IPS-18a (cell line): ENCODE results near the gene MYO5A.

Experiments
- H3K27ac ChIP-seq: one replicate; pipeline ENCODE4 v1.5.1; 2013; ENCODE audit warnings: low read length
- H3K27me3 ChIP-seq: one replicate; pipeline ENCODE4 v1.6.1; 2013; ENCODE audit warnings: mild to moderate bottlenecking, low read length; ENCODE audit not compliant: control insufficient read depth, insufficient read depth
- H3K36me3 ChIP-seq: one replicate; pipeline ENCODE4 v1.6.1; 2013; ENCODE audit warnings: low read depth, low read length; ENCODE audit not compliant: control insufficient read depth
- H3K4me1 ChIP-seq: one replicate; pipeline ENCODE4 v1.6.1; 2013; ENCODE audit warnings: low read depth, low read length; ENCODE audit not compliant: control insufficient read depth
- H3K4me3 ChIP-seq: one replicate; pipeline ENCODE4 v1.5.1; 2013; ENCODE audit warnings: low read length
- H3K9ac ChIP-seq: one replicate; pipeline ENCODE4 v1.6.1; 2013; ENCODE audit warnings: mild to moderate bottlenecking, low read length, moderate library complexity
- H3K9me3 ChIP-seq: one replicate; pipeline ENCODE4 v1.6.1; 2013; ENCODE audit warnings: low read depth, low read length; ENCODE audit not compliant: control insufficient read depth

The MYO5A gene

DNA sequence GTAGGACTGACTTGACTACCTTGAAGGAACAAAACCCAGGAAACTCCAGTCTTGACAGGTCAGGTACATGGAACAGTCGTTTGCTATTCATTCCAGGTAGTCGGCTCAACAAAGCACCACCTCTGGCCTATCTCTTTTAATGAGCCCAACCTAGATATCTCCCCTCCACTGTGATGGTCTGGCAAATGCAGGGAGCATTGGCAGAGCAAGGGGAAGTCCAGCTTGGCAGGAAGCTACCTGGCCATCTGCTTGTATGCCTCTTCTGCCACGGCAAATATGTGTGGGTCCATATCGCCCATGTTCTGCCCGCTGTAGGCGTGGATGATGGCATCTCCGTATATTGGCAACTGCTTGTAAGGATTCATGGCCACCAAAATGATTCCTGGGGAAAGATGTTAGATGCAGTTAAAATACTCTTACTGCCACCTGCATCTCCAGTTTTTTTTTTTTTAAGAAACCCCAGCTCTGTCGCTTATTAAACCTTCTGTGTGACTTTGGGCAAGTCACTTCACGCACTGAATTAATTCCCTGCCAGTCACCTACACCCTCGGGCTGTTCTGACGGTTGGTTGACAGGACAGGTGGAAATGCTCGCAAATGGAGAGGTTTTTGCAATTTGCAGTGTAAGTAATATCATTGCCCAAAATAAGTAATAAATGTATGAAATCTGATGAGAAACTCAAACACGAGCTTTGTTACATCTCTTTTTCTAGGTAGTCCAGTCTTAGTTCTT lies 249.9 kb downstream of the MYO5A start:
- Histone ChIP-seq H3K27ac (no peak overlapping the region), H3K4me1 (no peaks in the 10 kb centered on the region), H3K27me3 (no peaks in the 10 kb centered on the region), H3K9me3 (no peaks in the 10 kb centered on the region), H3K4me3 (no peak overlapping the region), H3K36me3 (peaks cover 45% of the 10 kb centered on the region), H3K9ac (no peak overlapping the region)

DNA sequence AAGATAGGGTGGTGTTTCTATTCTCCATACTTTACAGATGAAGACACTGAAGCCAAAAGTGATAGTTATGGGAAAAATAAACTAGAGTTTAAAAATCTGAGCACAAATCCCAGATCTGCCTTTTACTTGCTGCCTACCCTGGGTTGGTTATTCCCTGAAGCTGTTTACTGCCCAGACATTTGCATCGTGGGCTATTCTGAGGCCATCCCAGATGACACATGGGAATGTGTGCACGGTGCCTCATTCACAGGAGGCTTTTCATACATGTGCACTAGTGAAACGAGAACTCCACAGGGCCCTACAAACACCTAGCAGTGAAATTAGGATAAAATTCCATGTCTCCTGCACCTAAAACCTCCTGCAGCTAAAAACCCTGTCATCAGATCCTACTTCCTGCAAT lies 250.5 kb downstream of the MYO5A start:
- H3K27me3 ChIP-seq, result no peaks in the 10 kb centered on the region
- no peak overlapping the region for H3K4me3 ChIP-seq
- H3K9me3 ChIP-seq, result no peaks in the 10 kb centered on the region
- no peaks in the 10 kb centered on the region for H3K4me1 ChIP-seq
- H3K27ac ChIP-seq, result no peak overlapping the region
- no peak overlapping the region for H3K9ac ChIP-seq
- H3K36me3 ChIP-seq, result peaks cover 48% of the 10 kb centered on the region

DNA sequence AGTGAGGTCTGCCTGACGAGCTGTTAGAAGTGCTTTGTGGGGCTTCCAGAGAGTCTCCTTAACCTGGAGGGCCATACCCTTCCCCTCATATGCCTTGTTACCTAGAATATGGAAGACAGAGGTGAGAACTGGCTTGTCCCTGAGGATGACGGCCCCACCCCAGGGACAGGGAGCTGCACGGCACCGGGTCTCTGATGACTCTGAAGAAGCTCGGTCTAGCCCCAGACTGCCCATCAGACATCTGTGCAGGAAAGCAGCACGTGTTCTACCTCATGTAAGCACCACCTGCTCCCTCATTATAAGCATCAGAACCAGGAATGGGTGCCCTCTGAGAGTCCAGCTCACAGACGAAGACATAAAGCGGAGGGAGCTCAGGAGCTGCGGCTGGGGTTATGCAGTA lies 251.1 kb downstream of the MYO5A start:
- no peaks in the 10 kb centered on the region for H3K9me3 ChIP-seq
- H3K4me3 ChIP-seq, result no peak overlapping the region
- H3K27ac ChIP-seq, result no peak overlapping the region
- H3K4me1 ChIP-seq, result no peaks in the 10 kb centered on the region
- H3K27me3 ChIP-seq, result no peaks in the 10 kb centered on the region
- H3K36me3 ChIP-seq, result peaks cover 53% of the 10 kb centered on the region
- H3K9ac ChIP-seq, result no peak overlapping the region

DNA sequence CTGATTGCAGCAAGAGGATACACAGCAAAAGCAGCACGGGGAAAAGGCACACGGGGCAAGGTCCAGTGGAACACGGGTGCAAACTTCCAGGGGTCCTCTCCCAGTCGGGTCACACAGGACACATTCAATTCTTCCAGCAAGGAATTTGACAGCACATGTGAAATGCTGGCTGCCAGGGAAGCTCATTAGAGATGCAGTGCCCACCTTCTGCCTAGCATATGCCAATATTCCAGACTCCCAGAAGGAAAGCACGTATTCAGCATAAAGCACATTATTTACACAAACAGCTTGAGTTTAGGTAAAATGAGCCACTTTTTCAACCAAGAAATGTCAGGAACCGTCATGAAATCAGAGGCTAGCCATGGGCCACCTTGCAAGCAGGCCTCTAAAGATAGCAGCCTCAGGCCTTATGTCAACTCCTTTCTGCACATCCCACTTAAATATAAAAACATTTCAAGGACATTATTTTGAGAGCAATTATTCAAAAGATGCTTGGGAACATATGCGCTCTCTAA lies 252.4 kb downstream of the MYO5A start:
- Histone ChIP-seq H3K27me3 (no peaks in the 10 kb centered on the region), H3K27ac (no peak overlapping the region), H3K36me3 (peaks cover 64% of the 10 kb centered on the region)

DNA sequence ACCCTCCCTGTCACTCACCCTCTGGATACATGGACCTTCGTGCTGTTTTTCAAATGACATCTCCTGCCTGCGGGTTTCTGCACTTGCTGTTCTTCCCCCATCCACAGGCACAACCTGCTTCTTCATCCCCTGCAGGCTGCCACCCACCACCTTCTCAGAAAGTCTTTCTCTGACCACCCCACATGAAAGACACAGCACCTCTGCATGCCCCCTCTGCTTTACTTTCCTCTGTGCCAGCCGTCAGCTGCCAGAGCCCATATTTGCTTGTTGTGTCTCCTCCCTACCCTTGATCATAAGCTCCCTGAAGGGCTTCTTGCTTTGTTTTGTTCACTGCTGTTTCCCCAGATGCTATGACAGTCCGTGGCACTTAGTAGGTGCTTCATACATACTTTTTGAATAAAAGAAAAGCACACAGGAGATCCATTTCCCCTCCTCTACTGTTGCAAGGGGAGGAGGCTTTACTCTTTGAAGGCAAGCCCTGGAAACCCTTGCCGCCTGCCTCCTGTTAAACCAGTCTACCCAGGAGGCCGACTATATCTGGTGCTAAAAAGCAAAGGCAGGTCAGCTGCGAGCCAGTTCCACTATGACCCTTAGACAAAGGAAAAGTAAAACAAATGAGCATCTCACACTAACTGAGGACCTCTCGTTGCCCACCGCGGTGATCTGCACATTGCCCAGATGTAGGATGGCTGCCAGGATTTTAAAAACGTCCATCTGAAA lies 265.0 kb downstream of the MYO5A start:
- no peak overlapping the region for H3K9ac ChIP-seq
- H3K4me3 ChIP-seq, result no peak overlapping the region
- peaks cover 24% of the 10 kb centered on the region for H3K4me1 ChIP-seq
- no peaks in the 10 kb centered on the region for H3K9me3 ChIP-seq
- peaks cover 34% of the 10 kb centered on the region for H3K36me3 ChIP-seq
- no peaks in the 10 kb centered on the region for H3K27me3 ChIP-seq
- no peak overlapping the region for H3K27ac ChIP-seq

More for the DNA sequence above, 252.4 kb downstream of the MYO5A start:
- H3K4me1 ChIP-seq, result no peaks in the 10 kb centered on the region
- H3K4me3 ChIP-seq, result no peak overlapping the region
- no peaks in the 10 kb centered on the region for H3K9me3 ChIP-seq
- H3K9ac ChIP-seq, result no peak overlapping the region

DNA sequence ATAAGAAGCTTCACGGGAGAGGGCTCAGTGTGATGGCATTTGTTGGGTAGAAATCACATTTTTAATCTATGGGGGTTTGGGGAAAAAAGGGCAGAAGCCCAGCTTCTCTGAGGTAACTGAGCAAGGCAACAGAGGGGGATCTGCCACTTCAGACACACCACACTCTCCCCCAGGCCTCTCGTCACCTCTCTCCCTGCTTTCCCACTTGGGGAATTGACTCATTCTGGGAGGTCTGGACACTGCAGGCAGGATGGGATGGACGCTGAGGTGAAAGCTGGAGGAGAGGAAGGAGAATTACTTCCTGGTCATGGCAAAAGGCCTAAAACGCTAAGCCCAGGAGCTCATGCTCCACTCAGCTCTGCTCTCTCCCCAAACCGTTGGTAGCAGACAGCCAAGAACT lies 266.3 kb downstream of the MYO5A start:
- Histone ChIP-seq H3K27ac (peak overlapping the region; percentile 94), H3K4me1 (peaks cover 30% of the 10 kb centered on the region), H3K4me3 (peak overlapping the region; percentile 3), H3K9ac (peak overlapping the region; percentile 64), H3K9me3 (no peaks in the 10 kb centered on the region), H3K27me3 (no peaks in the 10 kb centered on the region), H3K36me3 (peaks cover 24% of the 10 kb centered on the region)

DNA sequence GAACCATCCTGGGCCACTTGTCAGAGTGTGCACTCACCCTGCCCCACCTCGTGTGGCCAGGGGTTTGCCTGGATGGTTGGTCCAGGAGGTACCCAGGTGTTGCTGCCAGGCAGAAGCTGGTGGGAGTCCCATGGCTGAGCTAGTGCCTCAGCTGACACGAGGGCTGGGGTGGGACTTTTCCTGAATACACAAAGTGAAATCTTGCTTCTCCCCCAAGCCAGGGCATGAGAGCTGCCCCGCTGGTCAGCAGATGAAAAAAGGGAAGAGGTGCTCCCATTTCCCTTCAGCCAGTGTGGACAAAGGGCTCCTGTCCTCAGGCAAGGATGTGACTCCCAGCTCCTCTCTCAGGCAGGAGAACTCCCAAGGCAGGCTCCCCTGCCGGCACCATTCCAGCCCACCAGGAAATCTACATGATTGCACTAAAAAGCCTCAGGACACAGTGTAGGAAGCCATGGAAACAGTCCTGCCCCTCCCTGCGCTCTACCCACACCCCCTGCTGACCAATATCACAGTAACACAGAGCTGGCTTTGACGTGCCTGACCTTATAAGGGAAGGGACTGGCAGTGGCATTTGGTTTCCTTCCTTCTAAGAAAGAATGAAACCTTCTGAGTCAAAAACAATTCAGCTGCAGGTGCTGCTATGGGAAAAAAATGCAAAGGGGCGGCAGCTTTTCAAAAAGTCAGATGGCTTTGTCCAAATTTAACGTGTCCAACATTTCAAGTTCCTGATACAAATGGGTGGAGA lies 267.0 kb downstream of the MYO5A start:
- H3K27me3 ChIP-seq, result no peaks in the 10 kb centered on the region
- H3K9me3 ChIP-seq, result no peaks in the 10 kb centered on the region
- peaks cover 37% of the 10 kb centered on the region for H3K4me1 ChIP-seq
- H3K4me3 ChIP-seq, result peak overlapping the region; percentile 3
- peaks cover 19% of the 10 kb centered on the region for H3K36me3 ChIP-seq
- peak overlapping the region; percentile 64 for H3K9ac ChIP-seq
- peak overlapping the region; percentile 94 for H3K27ac ChIP-seq

DNA sequence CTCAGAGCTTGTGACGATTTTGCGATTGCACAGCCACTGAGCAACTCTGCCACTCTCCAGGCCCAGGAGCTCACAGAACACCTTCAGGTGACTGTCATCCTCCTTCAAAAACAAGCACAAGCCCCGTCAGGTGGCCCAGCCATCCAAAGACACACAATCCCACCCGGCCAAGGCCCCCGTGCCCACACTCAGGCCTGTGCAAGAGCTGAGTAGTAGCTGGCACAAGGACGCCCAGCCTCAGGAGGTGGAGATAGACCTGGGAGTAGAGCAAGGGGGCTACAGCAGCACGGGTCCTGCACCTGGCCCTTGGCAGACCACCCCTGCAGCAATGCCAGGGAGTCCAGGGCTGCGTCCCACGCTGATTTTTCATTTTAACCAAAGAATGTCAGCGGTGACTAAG lies 267.7 kb downstream of the MYO5A start:
- H3K27ac ChIP-seq, result peak overlapping the region; percentile 94

DNA sequence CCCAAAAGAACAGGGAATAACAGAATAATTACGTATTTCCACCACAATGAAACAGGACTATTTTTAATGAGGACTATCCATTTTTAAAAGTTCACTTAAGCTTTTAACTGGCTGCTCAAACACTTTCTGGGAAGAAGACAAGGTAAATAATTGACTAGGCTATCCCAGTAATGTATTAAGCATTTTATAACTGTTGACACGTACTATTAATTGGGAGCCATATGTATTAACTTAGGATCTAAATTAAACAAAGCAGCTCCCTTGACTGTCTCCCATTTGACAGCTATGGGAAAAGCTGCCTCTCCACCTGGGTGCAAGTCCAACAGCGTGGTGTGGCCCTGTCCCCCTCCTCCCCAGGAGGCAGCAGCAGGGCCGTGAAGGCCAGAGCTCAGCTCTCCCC lies 269.2 kb downstream of the MYO5A start:
- H3K36me3 ChIP-seq, result peaks cover 23% of the 10 kb centered on the region
- no peaks in the 10 kb centered on the region for H3K9me3 ChIP-seq
- peaks cover 40% of the 10 kb centered on the region for H3K4me1 ChIP-seq
- no peak overlapping the region for H3K9ac ChIP-seq
- H3K4me3 ChIP-seq, result no peak overlapping the region
- no peaks in the 10 kb centered on the region for H3K27me3 ChIP-seq
- H3K27ac ChIP-seq, result no peak overlapping the region

More for the DNA sequence above, 267.7 kb downstream of the MYO5A start:
- H3K36me3 ChIP-seq, result peaks cover 13% of the 10 kb centered on the region
- peak overlapping the region; percentile 64 for H3K9ac ChIP-seq
- H3K4me3 ChIP-seq, result no peak overlapping the region
- no peaks in the 10 kb centered on the region for H3K27me3 ChIP-seq
- no peaks in the 10 kb centered on the region for H3K9me3 ChIP-seq
- H3K4me1 ChIP-seq, result peaks cover 40% of the 10 kb centered on the region

DNA sequence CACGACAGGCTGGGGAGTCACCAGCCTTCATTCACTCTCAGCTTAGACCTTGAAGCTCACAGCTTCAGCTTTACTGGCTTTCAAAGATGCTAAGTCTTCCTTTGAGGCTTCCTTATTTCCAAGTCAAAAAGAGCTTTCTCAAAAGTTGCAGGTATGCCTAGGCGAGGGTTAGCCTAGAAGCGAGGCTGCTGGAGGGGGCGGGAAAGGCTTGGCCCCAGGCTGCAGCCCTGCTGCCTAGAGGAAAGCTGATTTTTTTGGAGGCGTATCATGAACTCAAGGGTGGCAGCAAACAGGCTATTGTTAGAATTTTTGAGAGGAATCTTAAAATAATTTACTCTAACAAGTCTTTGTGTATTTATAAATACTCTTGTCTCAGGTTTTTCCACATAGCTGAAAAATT lies 270.2 kb downstream of the MYO5A start:
- Histone ChIP-seq H3K9ac (no peak overlapping the region), H3K27ac (no peak overlapping the region), H3K4me1 (peaks cover 40% of the 10 kb centered on the region), H3K27me3 (no peaks in the 10 kb centered on the region), H3K9me3 (no peaks in the 10 kb centered on the region), H3K4me3 (no peak overlapping the region), H3K36me3 (peaks cover 19% of the 10 kb centered on the region)

DNA sequence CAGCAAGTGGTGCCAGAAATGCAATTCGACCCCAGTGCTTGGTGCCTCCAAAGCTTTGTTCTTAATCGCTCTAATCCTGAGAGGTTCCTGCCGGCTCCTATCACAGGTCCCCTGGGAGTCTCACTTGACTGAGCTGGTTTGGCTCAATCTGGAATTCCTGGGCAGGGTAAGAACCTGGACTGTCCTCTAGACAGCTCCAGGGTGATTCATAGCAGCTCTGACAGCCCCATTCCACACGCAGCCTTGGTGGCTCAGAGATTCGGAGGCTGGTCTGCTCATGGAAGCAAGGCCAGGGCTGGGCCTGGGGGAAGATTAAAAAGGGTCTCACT lies 271.0 kb downstream of the MYO5A start:
- Histone ChIP-seq H3K9me3 (no peaks in the 10 kb centered on the region), H3K36me3 (peaks cover 21% of the 10 kb centered on the region), H3K9ac (no peak overlapping the region), H3K4me3 (no peak overlapping the region), H3K27ac (no peak overlapping the region), H3K4me1 (peaks cover 32% of the 10 kb centered on the region), H3K27me3 (no peaks in the 10 kb centered on the region)
